Keratinocyte (primary cell): ENCODE measurements around the gene SPATA9. TPM values are rescaled to one million over a fixed set of nuclear protein-coding genes. Genes with fewer than 3 reads are reported as not detected.

ENCODE experiments used
- DNase-seq: peaks from one replicate; pipeline ENCODE4 v3.0.0-alpha.2; 2011; ENCODE audit warnings: low read depth, missing footprints, low spot score
- FAIRE-seq: peaks from 2 replicates; lab custom pipeline; 2011; peaks lifted over from hg19 to GRCh38; lab: Jason Lieb, UNC
- H2AFZ ChIP-seq: 2 replicates; pipeline ENCODE4 v1.6.0; 2012; ENCODE audit warnings: low read length, control low read depth, inconsistent platforms; ENCODE audit not compliant: control insufficient read depth
- H3K27ac ChIP-seq: 2 replicates; pipeline ENCODE4 v1.5.1; 2011; ENCODE audit warnings: low read length; ENCODE audit not compliant: control insufficient read depth, insufficient read depth
- H3K27me3 ChIP-seq: 3 replicates; pipeline ENCODE4 v1.6.0; 2011; ENCODE audit warnings: low read length; ENCODE audit not compliant: control insufficient read depth, insufficient read depth; ENCODE audit errors: extremely low read depth
- H3K36me3 ChIP-seq, 2 experiments: 2 replicates in 1 of 2; 3 replicates in 1 of 2; pipeline ENCODE4 v1.5.1; 2011; ENCODE audit warnings: low read length in 2 of 2, mild to moderate bottlenecking in 1 of 2; ENCODE audit not compliant: control insufficient read depth in 2 of 2, insufficient read depth in 2 of 2; ENCODE audit errors: extremely low read depth in 1 of 2
- H3K4me1 ChIP-seq: 3 replicates; pipeline ENCODE4 v1.5.1; 2011; ENCODE audit warnings: low read length; ENCODE audit not compliant: control insufficient read depth, insufficient read depth; ENCODE audit errors: extremely low read depth
- H3K4me2 ChIP-seq: 3 replicates; pipeline ENCODE4 v1.6.0; 2011; ENCODE audit warnings: low read depth, low read length; ENCODE audit not compliant: control insufficient read depth, insufficient read depth; ENCODE audit errors: extremely low read depth
- H3K4me3 ChIP-seq, 3 experiments: fragments of 200-600 bp in 1 of 3; sonication (generic) in 1 of 3; 2 replicates in 2 of 3; 3 replicates in 1 of 3; pipeline ENCODE4 v1.5.1; 2011 to 2016; ENCODE audit warnings: low read length in 3 of 3, mild to moderate bottlenecking in 3 of 3, control low read depth in 2 of 3, inconsistent platforms in 1 of 3, low read depth in 1 of 3, mixed read lengths in 1 of 3, mixed run types in 1 of 3, moderate library complexity in 1 of 3; ENCODE audit not compliant: control insufficient read depth in 2 of 3, insufficient read depth in 2 of 3; ENCODE audit errors: extremely low read depth in 1 of 3
- H3K79me2 ChIP-seq: 2 replicates; pipeline ENCODE4 v1.6.0; 2012; ENCODE audit warnings: low read length; ENCODE audit not compliant: control insufficient read depth, insufficient read depth
- H3K9ac ChIP-seq: 3 replicates; pipeline ENCODE4 v1.6.0; 2011; ENCODE audit warnings: low read length; ENCODE audit not compliant: control insufficient read depth, insufficient read depth; ENCODE audit errors: extremely low read depth
- H3K9me1 ChIP-seq: 3 replicates; pipeline ENCODE4 v1.6.0; 2011; ENCODE audit warnings: low read length; ENCODE audit not compliant: control insufficient read depth, insufficient read depth; ENCODE audit errors: extremely low read depth
- H3K9me3 ChIP-seq: 2 replicates; pipeline ENCODE4 v1.5.1; 2012; ENCODE audit warnings: low read depth, low read length; ENCODE audit not compliant: control insufficient read depth
- H4K20me1 ChIP-seq: 3 replicates; pipeline ENCODE4 v1.6.0; 2011; ENCODE audit warnings: low read length; ENCODE audit not compliant: control insufficient read depth, insufficient read depth; ENCODE audit errors: extremely low read depth
- EZH2 ChIP-seq: IDR thresholded peaks from one replicate; pipeline ENCODE4 v1.6.1; 2012; ENCODE audit warnings: inconsistent platforms, mild to moderate bottlenecking, low read length, moderate library complexity
- dilution Hi-C: fragments of 300-500 bp; cut with MboI; formaldehyde crosslinking; loops from one replicate; pipeline ENCODE4 v1.7.0; 2020; ENCODE audit warnings: low sequenced_read_pairs; ENCODE audit not compliant: extremely low pct_ligation_motif_present
- polyA plus RNA-seq, 5 experiments: library from polyadenylated mRNA; depleted of rRNA in 3 of 5; stranded (reverse) in 3 of 5; stranded (forward) in 1 of 5; unstranded in 1 of 5; fragments of >200 nt; gene quantifications; 1 replicate in 1 of 5; 2 replicates in 3 of 5; 3 replicates in 1 of 5; pipeline versions ENCODE4 v1.2.1 to v1.2.3, GENCODE V29; 2011 to 2012; ENCODE audit warnings: missing spikeins in 2 of 5, low read depth in 1 of 5, low replicate concordance in 1 of 5
- TF ChIP-seq, protein P1 (sequence below), 3 experiments: IDR thresholded peaks in 1 of 3; conservative IDR thresholded peaks in 1 of 3; optimal IDR thresholded peaks in 1 of 3; 2 replicates in 2 of 3; 3 replicates in 1 of 3; pipeline versions ENCODE3 to v1.5.1; 2011; ENCODE audit warnings: low read length in 3 of 3, mild to moderate bottlenecking in 3 of 3, moderate library complexity in 2 of 3, control low read depth in 1 of 3, inconsistent platforms in 1 of 3; ENCODE audit not compliant: insufficient read depth in 2 of 3; ENCODE audit errors: extremely low read depth in 1 of 3

Gene SPATA9
- polyA plus RNA-seq, 1 donor (not counting 4 experiments of a cell fraction or from before 2014, with no cell fraction given): not detected

DNA sequence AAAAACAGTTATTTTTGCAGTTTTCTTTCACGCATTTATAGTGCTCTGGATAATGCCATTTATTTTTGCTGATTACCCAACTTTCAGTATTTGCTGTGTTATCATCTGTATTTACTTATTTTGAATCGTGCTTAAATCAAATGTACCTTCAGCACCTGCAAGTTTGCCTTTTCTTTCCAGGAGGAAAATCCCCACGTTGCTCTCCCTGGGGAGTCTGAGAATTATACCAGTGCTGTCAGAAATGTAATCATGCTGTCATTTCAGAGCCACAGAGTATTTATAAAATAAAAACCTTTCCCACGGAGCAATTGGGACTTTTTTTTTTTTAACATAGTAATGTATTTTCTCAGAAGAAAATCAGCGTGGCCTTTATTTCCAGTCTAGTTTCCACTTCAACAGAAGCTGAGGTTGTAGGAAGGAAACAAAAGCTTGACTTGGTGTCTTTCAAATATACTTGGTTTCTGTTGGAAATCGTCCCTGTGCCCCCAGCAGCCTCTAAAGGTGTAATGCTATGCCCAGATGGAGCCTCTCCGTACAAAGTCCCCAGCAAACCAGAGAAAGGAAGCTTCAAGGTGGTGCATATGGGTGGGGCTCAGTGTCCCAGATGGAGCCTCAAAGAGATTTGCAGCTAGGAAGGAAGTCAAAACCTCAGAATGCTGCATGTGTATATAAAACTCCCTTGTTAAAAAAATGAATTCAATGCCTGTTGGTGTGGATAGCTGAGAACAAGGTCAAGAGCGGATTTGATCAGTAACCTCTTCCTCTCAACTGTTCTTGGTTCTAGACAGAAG lies 60.8 kb downstream of the SPATA9 start:
- no peaks in the 10 kb centered on the region for H4K20me1 ChIP-seq
- FAIRE-seq: no peak
- peaks cover 21% of the 10 kb centered on the region for H3K4me1 ChIP-seq
- no peak overlapping the region for H3K4me3 ChIP-seq
- H3K9me3 ChIP-seq: no peaks in the 10 kb centered on the region
- H3K36me3 ChIP-seq: no peaks in the 10 kb centered on the region
- H3K4me2 ChIP-seq: peak overlapping the region; percentile 77
- no peaks in the 10 kb centered on the region for H3K79me2 ChIP-seq
- no peak for TF ChIP-seq EZH2
- TF ChIP-seq, protein P1, sequence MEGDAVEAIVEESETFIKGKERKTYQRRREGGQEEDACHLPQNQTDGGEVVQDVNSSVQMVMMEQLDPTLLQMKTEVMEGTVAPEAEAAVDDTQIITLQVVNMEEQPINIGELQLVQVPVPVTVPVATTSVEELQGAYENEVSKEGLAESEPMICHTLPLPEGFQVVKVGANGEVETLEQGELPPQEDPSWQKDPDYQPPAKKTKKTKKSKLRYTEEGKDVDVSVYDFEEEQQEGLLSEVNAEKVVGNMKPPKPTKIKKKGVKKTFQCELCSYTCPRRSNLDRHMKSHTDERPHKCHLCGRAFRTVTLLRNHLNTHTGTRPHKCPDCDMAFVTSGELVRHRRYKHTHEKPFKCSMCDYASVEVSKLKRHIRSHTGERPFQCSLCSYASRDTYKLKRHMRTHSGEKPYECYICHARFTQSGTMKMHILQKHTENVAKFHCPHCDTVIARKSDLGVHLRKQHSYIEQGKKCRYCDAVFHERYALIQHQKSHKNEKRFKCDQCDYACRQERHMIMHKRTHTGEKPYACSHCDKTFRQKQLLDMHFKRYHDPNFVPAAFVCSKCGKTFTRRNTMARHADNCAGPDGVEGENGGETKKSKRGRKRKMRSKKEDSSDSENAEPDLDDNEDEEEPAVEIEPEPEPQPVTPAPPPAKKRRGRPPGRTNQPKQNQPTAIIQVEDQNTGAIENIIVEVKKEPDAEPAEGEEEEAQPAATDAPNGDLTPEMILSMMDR (optimal IDR thresholded peaks at IDR 0.05 in 1 of 3, IDR thresholded peaks at IDR 0.05 in 1 of 3, conservative IDR thresholded peaks at IDR 0.05 in 1 of 3; ENCODE audit: extremely low read depth in 1 of 3, insufficient read depth in 2 of 3, low read length in 3 of 3): no peak
- H3K9me1 ChIP-seq: no peaks in the 10 kb centered on the region
- dilution Hi-C loops: no loop called here
- H3K9ac ChIP-seq: no peak overlapping the region
- DNase-seq: no peak
- peaks cover 9% of the 10 kb centered on the region for H3K27me3 ChIP-seq
- H3K27ac ChIP-seq: no peak overlapping the region
- H2AFZ ChIP-seq: no peak overlapping the region

DNA sequence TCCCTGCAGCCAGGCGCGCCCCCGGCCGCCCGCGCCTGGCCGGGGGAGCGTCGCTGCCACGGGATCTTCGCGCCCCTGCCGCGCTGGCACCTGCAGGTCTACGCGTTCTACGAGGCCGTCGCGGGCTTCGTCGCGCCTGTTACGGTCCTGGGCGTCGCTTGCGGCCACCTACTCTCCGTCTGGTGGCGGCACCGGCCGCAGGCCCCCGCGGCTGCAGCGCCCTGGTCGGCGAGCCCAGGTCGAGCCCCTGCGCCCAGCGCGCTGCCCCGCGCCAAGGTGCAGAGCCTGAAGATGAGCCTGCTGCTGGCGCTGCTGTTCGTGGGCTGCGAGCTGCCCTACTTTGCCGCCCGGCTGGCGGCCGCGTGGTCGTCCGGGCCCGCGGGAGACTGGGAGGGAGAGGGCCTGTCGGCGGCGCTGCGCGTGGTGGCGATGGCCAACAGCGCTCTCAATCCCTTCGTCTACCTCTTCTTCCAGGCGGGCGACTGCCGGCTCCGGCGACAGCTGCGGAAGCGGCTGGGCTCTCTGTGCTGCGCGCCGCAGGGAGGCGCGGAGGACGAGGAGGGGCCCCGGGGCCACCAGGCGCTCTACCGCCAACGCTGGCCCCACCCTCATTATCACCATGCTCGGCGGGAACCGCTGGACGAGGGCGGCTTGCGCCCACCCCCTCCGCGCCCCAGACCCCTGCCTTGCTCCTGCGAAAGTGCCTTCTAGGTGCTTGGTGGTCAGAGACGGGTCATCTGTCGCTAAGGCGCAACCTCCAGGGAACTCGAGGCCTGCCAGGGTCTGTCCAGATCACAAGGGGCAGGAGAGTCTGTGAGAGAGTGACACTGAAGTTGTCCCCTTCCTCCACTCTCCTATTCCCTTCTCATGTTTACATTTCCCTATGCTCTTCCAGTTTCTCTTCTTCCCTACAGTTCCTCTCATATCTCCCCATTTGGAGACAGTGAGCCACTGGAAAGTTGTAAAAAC lies 61.6 kb downstream of the SPATA9 start:
- no peaks in the 10 kb centered on the region for H4K20me1 ChIP-seq
- dilution Hi-C loops: no loop called here
- no peak overlapping the region for H3K27ac ChIP-seq
- TF ChIP-seq, protein P1 (optimal IDR thresholded peaks at IDR 0.05 in 1 of 3, IDR thresholded peaks at IDR 0.05 in 1 of 3, conservative IDR thresholded peaks at IDR 0.05 in 1 of 3; ENCODE audit: extremely low read depth in 1 of 3, insufficient read depth in 2 of 3, low read length in 3 of 3): peak in 1 of 3 experiments; percentile 18
- no peak for TF ChIP-seq EZH2
- H3K9ac ChIP-seq: peak overlapping the region; percentile 44
- H3K36me3 ChIP-seq: no peaks in the 10 kb centered on the region
- peak overlapping the region; percentile 67 for H2AFZ ChIP-seq
- peak overlapping the region; percentile 77 for H3K4me2 ChIP-seq
- DNase-seq: no peak
- no peak for FAIRE-seq
- H3K9me1 ChIP-seq: no peaks in the 10 kb centered on the region
- H3K9me3 ChIP-seq: no peaks in the 10 kb centered on the region
- H3K27me3 ChIP-seq: peaks cover 9% of the 10 kb centered on the region
- H3K4me3 ChIP-seq: peak overlapping the region in 2 of 3 experiments; percentile 15 to 21
- H3K4me1 ChIP-seq: peaks cover 28% of the 10 kb centered on the region
- no peaks in the 10 kb centered on the region for H3K79me2 ChIP-seq
